Activated naive CD4-positive, alpha-beta T cell treated with anti-CD3 and anti-CD28 coated beads, Interleukin-2, amount 50 U/mL, for 16 hours (primary cell): ENCODE measurements around the gene LRRC41.
"Not testable (repeated sequence)": the region's sequence is repeated elsewhere in the genome, so short reads cannot be mapped to it uniquely, and the experiment has no call there.

ENCODE experiments used
- DNase-seq: peaks from one replicate; pipeline ENCODE4 v3.0.0-alpha.2; 2020

Gene LRRC41

GRCh38 chr1:46325285-46326076 lies 22.1 kb upstream of the LRRC41 start:
- DNase-seq = not testable (repeated sequence)

- DNase-seq = not testable (repeated sequence)
These were observed 18.8 kb upstream of the LRRC41 start for GRCh38 chr1:46322191-46322590.

- DNase-seq = not testable (repeated sequence)
These were observed 16.8 kb upstream of the LRRC41 start for GRCh38 chr1:46319960-46320914.

- not testable (repeated sequence) for DNase-seq
These were observed 15.9 kb upstream of the LRRC41 start for GRCh38 chr1:46319301-46319700.

GRCh38 chr1:46317323-46317722 lies 13.9 kb upstream of the LRRC41 start:
- DNase-seq = no peak

GRCh38 chr1:46315669-46316403 lies 12.4 kb upstream of the LRRC41 start:
- DNase-seq = no peak

- no peak for DNase-seq
These were observed 6.9 kb upstream of the LRRC41 start for GRCh38 chr1:46310321-46310720.

- DNase-seq = no peak
These were observed 6.2 kb upstream of the LRRC41 start for GRCh38 chr1:46309401-46310159.

- DNase-seq = no peak
These were observed 2.7 kb upstream of the LRRC41 start for GRCh38 chr1:46306159-46306530.

- DNase-seq = no peak
These were observed 483 bp upstream of the LRRC41 start for GRCh38 chr1:46303872-46304326.

- no peak for DNase-seq
These were observed 777 bp downstream of the LRRC41 start for GRCh38 chr1:46302641-46303037.

- DNase-seq = peak; percentile 57
These were observed 1.4 kb downstream of the LRRC41 start for GRCh38 chr1:46301808-46302640.

- DNase-seq = no peak
These were observed 2.0 kb downstream of the LRRC41 start for GRCh38 chr1:46301406-46301807.

GRCh38 chr1:46300673-46301405 lies 2.6 kb downstream of the LRRC41 start:
- DNase-seq = no peak

- DNase-seq = no peak
These were observed 5.0 kb downstream of the LRRC41 start for GRCh38 chr1:46298387-46298786.

- DNase-seq = no peak
These were observed 8.1 kb downstream of the LRRC41 start for GRCh38 chr1:46295306-46295705.

- DNase-seq = no peak
These were observed 13.4 kb downstream of the LRRC41 start for GRCh38 chr1:46289976-46290375.

GRCh38 chr1:46289134-46289494 lies 14.3 kb downstream of the LRRC41 start:
- DNase-seq = no peak

GRCh38 chr1:46288485-46289133 lies 14.8 kb downstream of the LRRC41 start:
- DNase-seq = no peak
